Endodermal cell (in vitro differentiated cells): Measurements from ENCODE around the gene VAV1. TPM values are rescaled to one million over a fixed set of nuclear protein-coding genes. Genes with fewer than 3 reads are reported as not detected.

Source experiments
- DNase-seq: peaks from one replicate; pipeline ENCODE4 v3.0.0-alpha.2; 2017
- H3K27ac ChIP-seq: 2 replicates; pipeline ENCODE4 v1.5.1; 2013; ENCODE audit warnings: mild to moderate bottlenecking, low read depth, low read length, moderate library complexity
- H3K27me3 ChIP-seq: 2 replicates; pipeline ENCODE4 v1.6.1; 2013; ENCODE audit warnings: mild to moderate bottlenecking, low read length, moderate library complexity; ENCODE audit not compliant: insufficient read depth, control insufficient read depth, poor library complexity, severe bottlenecking
- H3K36me3 ChIP-seq: 2 replicates; pipeline ENCODE4 v1.7.0; 2013; ENCODE audit warnings: mild to moderate bottlenecking, low read length, moderate library complexity; ENCODE audit not compliant: control insufficient read depth, insufficient read depth
- H3K4me1 ChIP-seq: one replicate; pipeline ENCODE4 v1.7.0; 2013; ENCODE audit warnings: low read length; ENCODE audit not compliant: control insufficient read depth, insufficient read depth
- H3K4me3 ChIP-seq: 2 replicates; pipeline ENCODE4 v1.5.1; 2013; ENCODE audit warnings: mild to moderate bottlenecking, low read length, moderate library complexity
- H3K9ac ChIP-seq: 2 replicates; pipeline ENCODE4 v1.6.1; 2013; ENCODE audit warnings: mild to moderate bottlenecking, low read length, moderate library complexity; ENCODE audit not compliant: poor library complexity, severe bottlenecking; ENCODE audit errors: extremely low read depth
- H3K9me3 ChIP-seq: 2 replicates; pipeline ENCODE4 v1.6.1; 2013; ENCODE audit warnings: mild to moderate bottlenecking, low read length, moderate library complexity; ENCODE audit not compliant: control insufficient read depth
- H3K27ac Mint-ChIP-seq: 2 replicates; pipeline ENCODE4 v1.8.0; 2020; ENCODE audit warnings: mixed read lengths
- H3K27me3 Mint-ChIP-seq: 2 replicates; pipeline ENCODE4 v1.8.0; 2021; ENCODE audit warnings: mild to moderate bottlenecking, mixed read lengths; ENCODE audit not compliant: insufficient read depth
- H3K36me3 Mint-ChIP-seq: 2 replicates; pipeline ENCODE4 v1.8.0; 2020; ENCODE audit warnings: low read depth, mixed read lengths
- H3K4me1 Mint-ChIP-seq: 2 replicates; pipeline ENCODE4 v1.8.0; 2020; ENCODE audit warnings: mixed read lengths
- H3K4me3 Mint-ChIP-seq: 2 replicates; pipeline ENCODE4 v1.8.0; 2020; ENCODE audit warnings: mild to moderate bottlenecking, moderate library complexity, mixed read lengths
- H3K9me3 Mint-ChIP-seq: 2 replicates; pipeline ENCODE4 v1.8.0; 2020; ENCODE audit warnings: mild to moderate bottlenecking, mixed read lengths
- CTCF ChIP-seq: fragments of 200-600 bp; sonication (generic); conservative IDR thresholded peaks from 2 replicates; pipeline ENCODE4 v1.5.0; 2021; ENCODE audit warnings: antibody characterized with exemption, mild to moderate bottlenecking
- WGBS, 2 experiments: methylation state at CpG; one replicate each; pipeline versions ENCODE4 v1.1.5 to v1.1.7; 2013; ENCODE audit warnings: missing lambda C conversion rate in 2 of 2, mixed read lengths in 1 of 2; ENCODE audit not compliant: insufficient coverage in 1 of 2, insufficient read length in 1 of 2; 5-methylcytosine and 5-hydroxymethylcytosine counted together
- total RNA-seq, 2 donors: library from RNA; stranded (reverse); fragmentation: NEBNext Ultra II Directional in 1 of 2; extraction: Animal tissue kit (Norgen Biotek cat#: 25700) in 1 of 2; gene quantifications; 2 replicates in 1 of 2; 3 replicates in 1 of 2; pipeline ENCODE4 v1.2.1, GENCODE V29; 2021

Gene VAV1
- total RNA-seq, 2 donors from 2014 or later = not detected

- DNase-seq = no peak
- H3K9me3 Mint-ChIP-seq = no peaks in the 10 kb centered on the region
- no peak overlapping the region for H3K4me3 Mint-ChIP-seq
Observed at GRCh38 chr19:6842871-6843607, 70.5 kb downstream of the VAV1 start.

GRCh38 chr19:6847828-6848200 lies 75.3 kb downstream of the VAV1 start:
- H3K4me1 ChIP-seq = no peaks in the 10 kb centered on the region
- H3K27ac ChIP-seq = no peak overlapping the region
- Mint-ChIP-seq H3K4me1 (no peaks in the 10 kb centered on the region), H3K9me3 (peaks cover 3% of the 10 kb centered on the region), H3K4me3 (no peak overlapping the region), H3K27ac (no peak overlapping the region), H3K36me3 (no peaks in the 10 kb centered on the region), H3K27me3 (no peaks in the 10 kb centered on the region)
- H3K4me3 ChIP-seq = no peak overlapping the region
- no peak for TF ChIP-seq CTCF
- no peaks in the 10 kb centered on the region for H3K36me3 ChIP-seq
- peaks cover 46% of the 10 kb centered on the region for H3K9me3 ChIP-seq
- 85 to 89% methylated on average over 8 to 11 of the region's 11 CpGs for WGBS, 2 experiments
- H3K9ac ChIP-seq = no peak overlapping the region
- DNase-seq = no peak
- no peaks in the 10 kb centered on the region for H3K27me3 ChIP-seq

More at GRCh38 chr19:6842871-6843607, 70.5 kb downstream of the VAV1 start:
- no peak overlapping the region for H3K27ac ChIP-seq
- H3K27me3 ChIP-seq = no peaks in the 10 kb centered on the region
- H3K4me1 ChIP-seq = no peaks in the 10 kb centered on the region
- TF ChIP-seq CTCF = no peak
- H3K9ac ChIP-seq = no peak overlapping the region
- H3K27ac Mint-ChIP-seq = no peak overlapping the region
- no peak overlapping the region for H3K4me3 ChIP-seq
- H3K36me3 ChIP-seq = no peaks in the 10 kb centered on the region
- H3K27me3 Mint-ChIP-seq = no peaks in the 10 kb centered on the region
- peaks cover 36% of the 10 kb centered on the region for H3K9me3 ChIP-seq
- 79 to 81% methylated on average over 3 to 5 of the region's 5 CpGs for WGBS, 2 experiments
- no peaks in the 10 kb centered on the region for H3K36me3 Mint-ChIP-seq
- no peaks in the 10 kb centered on the region for H3K4me1 Mint-ChIP-seq

- H3K4me1 Mint-ChIP-seq = no peaks in the 10 kb centered on the region
- Histone ChIP-seq H3K27me3 (no peaks in the 10 kb centered on the region), H3K4me1 (no peaks in the 10 kb centered on the region), H3K27ac (no peak overlapping the region), H3K9ac (no peak overlapping the region), H3K36me3 (no peaks in the 10 kb centered on the region), H3K9me3 (peaks cover 46% of the 10 kb centered on the region), H3K4me3 (no peak overlapping the region)
- H3K27me3 Mint-ChIP-seq = peaks cover 2% of the 10 kb centered on the region
- no peak for DNase-seq
- no peak overlapping the region for H3K27ac Mint-ChIP-seq
- no peak overlapping the region for H3K4me3 Mint-ChIP-seq
- WGBS, 2 experiments = 43 to 82% methylated on average over 1 to 3 of the region's 3 CpGs
- H3K9me3 Mint-ChIP-seq = peaks cover 5% of the 10 kb centered on the region
- TF ChIP-seq CTCF = no peak
- H3K36me3 Mint-ChIP-seq = no peaks in the 10 kb centered on the region
Observed at GRCh38 chr19:6848986-6849385, 76.5 kb downstream of the VAV1 start.
